ENCODE measurements around the gene VAV1.
"Not testable (repeated sequence)": the region's sequence is repeated elsewhere in the genome, so short reads cannot be mapped to it uniquely, and the experiment has no call there.

Gene VAV1

GRCh38 chr19:6737873-6738786 lies 34.4 kb upstream of the VAV1 start:
- peak; percentile 81 for DNase-seq

GRCh38 chr19:6738787-6739389 lies 33.6 kb upstream of the VAV1 start:
- no peak for DNase-seq

GRCh38 chr19:6739390-6739882 lies 33.1 kb upstream of the VAV1 start, which contains the start of gene TRIP10:
Gene TRIP10, plus strand, starts transcription at chr19:6739680. Its CDS starts 82 bp downstream, at chr19:6739762.
- DNase-seq, result peak; percentile 72

- peak; percentile 6 for DNase-seq
Measured at GRCh38 chr19:6739883-6740588, 32.5 kb upstream of the VAV1 start.

GRCh38 chr19:6740589-6741343 lies 31.7 kb upstream of the VAV1 start:
- peak; percentile 38 for DNase-seq

- DNase-seq, result no peak
Measured at GRCh38 chr19:6743066-6743465, 29.4 kb upstream of the VAV1 start.

GRCh38 chr19:6743714-6744380 lies 28.7 kb upstream of the VAV1 start:
- DNase-seq, result peak; percentile 30

- DNase-seq, result peak; percentile 86
Measured at GRCh38 chr19:6744381-6745301, 27.9 kb upstream of the VAV1 start.

GRCh38 chr19:6745965-6746364 lies 26.5 kb upstream of the VAV1 start:
- DNase-seq, result no peak

GRCh38 chr19:6748543-6748942 lies 24.0 kb upstream of the VAV1 start:
- not testable (repeated sequence) for DNase-seq

GRCh38 chr19:6750062-6750461 lies 22.4 kb upstream of the VAV1 start:
- no peak for DNase-seq

- no peak for DNase-seq
Measured at GRCh38 chr19:6751189-6751588, 21.3 kb upstream of the VAV1 start.

GRCh38 chr19:6752256-6753177 lies 20.0 kb upstream of the VAV1 start:
- no peak for DNase-seq

GRCh38 chr19:6753178-6754031 lies 19.1 kb upstream of the VAV1 start:
- DNase-seq, result peak; percentile 43

GRCh38 chr19:6754136-6754535 lies 18.4 kb upstream of the VAV1 start:
- DNase-seq, result no peak

- no peak for DNase-seq
Measured at GRCh38 chr19:6754653-6755463, 17.6 kb upstream of the VAV1 start.

- DNase-seq, result no peak
Measured at GRCh38 chr19:6760606-6761005, 11.9 kb upstream of the VAV1 start.

Data from HCEC 1CT (cell line).